Astrocyte of the cerebellum (primary cell): ENCODE data around the gene TTC14.
A peak's percentile ranks its signal among the peaks of the same experiment; 100 is the strongest.
"Not testable (repeated sequence)": the region's sequence is repeated elsewhere in the genome, so short reads cannot be mapped to it uniquely, and the experiment has no call there.

Experiments
- DNase-seq: peaks from one replicate; pipeline ENCODE4 v3.0.0-alpha.2; 2011; ENCODE audit warnings: low read depth
- H3K4me3 ChIP-seq: 2 replicates; pipeline ENCODE4 v1.5.1; 2011; ENCODE audit warnings: mild to moderate bottlenecking, low read depth, low read length, moderate library complexity
- CTCF ChIP-seq: IDR thresholded peaks from 2 replicates; pipeline ENCODE4 v1.5.1; 2012; ENCODE audit warnings: low read length, low read depth, moderate library complexity, mild to moderate bottlenecking; ENCODE audit errors: missing control alignments
- in situ Hi-C: cut with HindIII; loops from 2 replicates; pipeline ENCODE4 v1.10.0; 2017; ENCODE audit warnings: low sequenced_read_pairs

The TTC14 gene

GRCh38 chr3:180611006-180611405 lies 9.0 kb downstream of the TTC14 start:
- in situ Hi-C loops = no loop called here
- no peak overlapping the region for H3K4me3 ChIP-seq
- no peak for TF ChIP-seq CTCF
- no peak for DNase-seq

DNA sequence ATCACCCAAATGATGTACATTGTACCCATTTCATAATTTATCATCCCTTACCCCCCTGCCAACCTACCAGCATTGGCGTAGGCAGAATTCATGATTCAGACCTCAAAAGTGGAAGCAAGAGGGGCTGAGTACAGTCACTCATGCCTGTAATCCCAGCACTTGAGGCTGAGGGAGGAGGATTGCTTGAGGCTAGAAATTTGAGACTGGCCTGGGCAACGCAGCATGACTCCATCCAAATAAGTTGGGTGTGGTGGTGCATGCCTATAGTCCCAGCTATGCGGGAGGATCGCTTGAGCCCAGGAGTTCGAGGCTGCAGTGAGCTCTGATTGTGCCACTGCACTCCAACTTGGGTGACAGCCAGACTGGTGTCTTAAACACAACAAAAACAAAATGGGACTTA lies 10.4 kb downstream of the TTC14 start:
- in situ Hi-C loops = no loop called here
- no peak for DNase-seq
- no peak for TF ChIP-seq CTCF
- no peak overlapping the region for H3K4me3 ChIP-seq

DNA sequence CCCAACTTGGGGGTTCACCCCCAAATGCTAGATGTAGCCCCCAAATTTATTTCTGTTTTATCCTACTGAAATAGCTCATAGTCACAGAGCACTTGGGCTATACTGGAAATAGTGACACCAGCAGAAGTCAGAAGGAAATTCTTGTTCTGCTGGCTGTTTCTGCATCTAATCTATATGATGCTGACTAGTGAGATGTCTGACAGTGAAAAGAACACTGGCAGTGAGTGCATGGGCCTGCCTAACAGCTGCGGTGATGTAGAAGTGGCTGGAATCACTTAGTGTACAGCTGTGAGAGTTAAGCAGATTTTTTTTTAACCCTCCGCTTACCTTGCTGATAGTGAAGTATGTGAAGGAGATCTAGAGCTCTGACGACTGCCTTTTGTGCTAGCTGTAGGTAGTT lies 14.0 kb downstream of the TTC14 start:
- no peak overlapping the region for H3K4me3 ChIP-seq
- TF ChIP-seq CTCF = no peak
- in situ Hi-C loops = no loop called here
- DNase-seq = no peak

- in situ Hi-C loops = no loop called here
- H3K4me3 ChIP-seq = no peak overlapping the region
- no peak for TF ChIP-seq CTCF
- DNase-seq = no peak
These were observed 15.1 kb downstream of the TTC14 start for GRCh38 chr3:180617049-180617448.

DNA sequence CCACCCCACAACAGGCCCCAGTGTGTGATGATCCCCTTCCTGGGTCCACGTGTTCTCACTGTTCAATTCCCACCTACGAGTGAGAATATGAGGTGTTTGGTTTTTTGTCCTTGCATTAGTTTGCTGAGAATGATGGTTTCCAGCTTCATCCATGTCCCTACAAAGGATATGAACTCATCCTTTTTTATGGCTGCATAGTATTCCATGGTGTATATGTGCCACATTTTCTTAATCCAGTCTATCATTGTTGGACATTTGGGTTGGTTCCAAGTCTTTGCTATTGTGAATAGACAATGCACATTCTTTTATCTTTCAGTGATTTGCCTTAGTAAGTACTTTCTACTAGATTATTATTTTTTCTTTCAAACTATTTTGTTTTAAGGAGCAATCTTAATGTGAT lies 16.6 kb downstream of the TTC14 start:
- in situ Hi-C loops, DNase-seq, H3K4me3 ChIP-seq: not testable (repeated sequence)

- in situ Hi-C loops = no loop called here
These were observed 17.8 kb downstream of the TTC14 start for GRCh38 chr3:180619723-180620122.

DNA sequence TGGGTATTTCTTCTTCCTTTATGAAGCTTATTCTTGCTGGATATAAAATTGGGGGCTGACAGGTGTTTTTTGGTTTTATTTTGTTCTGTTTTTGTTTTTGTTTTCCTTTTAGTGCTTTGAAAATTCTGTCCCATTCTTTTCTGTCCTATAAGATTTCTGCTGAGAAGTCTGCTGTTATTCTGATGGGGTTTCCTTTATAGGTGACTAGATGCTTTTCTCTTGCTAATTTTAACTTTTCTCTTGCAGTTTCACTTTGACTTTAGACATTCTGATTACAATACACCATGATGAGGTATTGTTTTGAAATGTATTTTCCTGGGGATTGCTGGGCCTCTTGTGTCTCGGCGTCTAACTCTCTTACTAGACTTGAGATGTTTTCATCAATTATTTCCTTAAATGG lies 22.8 kb downstream of the TTC14 start:
- TF ChIP-seq CTCF = no peak
- no peak for DNase-seq
- in situ Hi-C loops = no loop called here
- H3K4me3 ChIP-seq = no peak overlapping the region

More at GRCh38 chr3:180619723-180620122, 17.8 kb downstream of the TTC14 start:
- TF ChIP-seq CTCF = no peak
- no peak overlapping the region for H3K4me3 ChIP-seq
- DNase-seq = peak; percentile 11
